Measurements from ENCODE around the gene PLCH2.

DNA sequence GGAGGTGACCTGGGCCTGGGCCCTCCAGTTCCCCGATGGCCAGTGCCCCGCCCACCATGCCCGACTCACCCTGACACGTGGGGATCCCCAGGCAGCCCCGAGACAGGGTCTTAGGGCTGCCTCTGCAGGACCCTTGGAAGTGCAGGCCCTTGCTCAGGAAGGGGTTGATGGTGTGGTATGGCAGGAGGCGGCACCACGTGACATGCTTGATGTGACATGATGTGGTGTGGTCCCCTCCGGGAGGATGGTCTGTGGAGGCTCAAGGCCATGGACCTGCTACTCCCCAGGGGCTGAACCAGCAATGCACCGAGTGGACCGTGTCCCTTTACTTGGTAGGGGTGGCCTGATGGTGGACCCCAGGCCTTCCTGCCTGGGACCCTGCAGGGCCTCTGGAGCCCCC, 21.9 kb upstream of the PLCH2 start:
- TF ChIP-seq ELF1 (IDR thresholded peaks at IDR 0.05) (no peak), YY1 (IDR thresholded peaks at IDR 0.05; ENCODE audit: low read depth) (no peak), EP300 (IDR thresholded peaks at IDR 0.05; ENCODE audit: borderline replicate concordance in 1 of 2, low read depth in 1 of 2, low read length in 1 of 2) (no peak), SMC3 (IDR thresholded peaks at IDR 0.05; ENCODE audit: low read depth, low read length) (no peak), MXI1 (IDR thresholded peaks at IDR 0.05; ENCODE audit: low read depth, low read length) (no peak), NFIC (IDR thresholded peaks at IDR 0.05; ENCODE audit: borderline replicate concordance) (no peak), EZH2phosphoT487 (IDR thresholded peaks at IDR 0.05; ENCODE audit: borderline replicate concordance, low read depth) (no peak), RAD21 (IDR thresholded peaks at IDR 0.05; ENCODE audit: low read length) (no peak), TEAD4 (IDR thresholded peaks at IDR 0.05; ENCODE audit: borderline replicate concordance, insufficient read depth) (no peak), CHD2 (IDR thresholded peaks at IDR 0.05; ENCODE audit: low read length, partially characterized antibody) (no peak), TAF1 (IDR thresholded peaks at IDR 0.05; ENCODE audit: borderline replicate concordance, low read depth, low read length) (no peak)
- TF ChIP-seq, protein P1, sequence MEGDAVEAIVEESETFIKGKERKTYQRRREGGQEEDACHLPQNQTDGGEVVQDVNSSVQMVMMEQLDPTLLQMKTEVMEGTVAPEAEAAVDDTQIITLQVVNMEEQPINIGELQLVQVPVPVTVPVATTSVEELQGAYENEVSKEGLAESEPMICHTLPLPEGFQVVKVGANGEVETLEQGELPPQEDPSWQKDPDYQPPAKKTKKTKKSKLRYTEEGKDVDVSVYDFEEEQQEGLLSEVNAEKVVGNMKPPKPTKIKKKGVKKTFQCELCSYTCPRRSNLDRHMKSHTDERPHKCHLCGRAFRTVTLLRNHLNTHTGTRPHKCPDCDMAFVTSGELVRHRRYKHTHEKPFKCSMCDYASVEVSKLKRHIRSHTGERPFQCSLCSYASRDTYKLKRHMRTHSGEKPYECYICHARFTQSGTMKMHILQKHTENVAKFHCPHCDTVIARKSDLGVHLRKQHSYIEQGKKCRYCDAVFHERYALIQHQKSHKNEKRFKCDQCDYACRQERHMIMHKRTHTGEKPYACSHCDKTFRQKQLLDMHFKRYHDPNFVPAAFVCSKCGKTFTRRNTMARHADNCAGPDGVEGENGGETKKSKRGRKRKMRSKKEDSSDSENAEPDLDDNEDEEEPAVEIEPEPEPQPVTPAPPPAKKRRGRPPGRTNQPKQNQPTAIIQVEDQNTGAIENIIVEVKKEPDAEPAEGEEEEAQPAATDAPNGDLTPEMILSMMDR (IDR thresholded peaks at IDR 0.05): no peak
- TF ChIP-seq, protein P2, sequence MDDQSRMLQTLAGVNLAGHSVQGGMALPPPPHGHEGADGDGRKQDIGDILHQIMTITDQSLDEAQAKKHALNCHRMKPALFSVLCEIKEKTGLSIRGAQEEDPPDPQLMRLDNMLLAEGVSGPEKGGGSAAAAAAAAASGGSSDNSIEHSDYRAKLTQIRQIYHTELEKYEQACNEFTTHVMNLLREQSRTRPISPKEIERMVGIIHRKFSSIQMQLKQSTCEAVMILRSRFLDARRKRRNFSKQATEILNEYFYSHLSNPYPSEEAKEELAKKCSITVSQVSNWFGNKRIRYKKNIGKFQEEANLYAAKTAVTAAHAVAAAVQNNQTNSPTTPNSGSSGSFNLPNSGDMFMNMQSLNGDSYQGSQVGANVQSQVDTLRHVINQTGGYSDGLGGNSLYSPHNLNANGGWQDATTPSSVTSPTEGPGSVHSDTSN (IDR thresholded peaks at IDR 0.05): no peak
